ENCODE data around the gene THBD. TPM values are rescaled to one million over a fixed set of nuclear protein-coding genes. Genes with fewer than 3 reads are reported as not detected.

The THBD gene
- total RNA-seq, 1 donor from 2014 or later: 22.7 TPM

GRCh38 chr20:23052904-23053303 is 3.4 kb upstream of the THBD start:
- FAIRE-seq: no peak
- TF ChIP-seq CTCF (IDR thresholded peaks at IDR 0.05; ENCODE audit: insufficient read depth, low read depth, low read length) (no peak), EZH2 (IDR thresholded peaks at IDR 0.05; ENCODE audit: insufficient read depth, low read length) (no peak)
- H3K27me3 Mint-ChIP-seq (ENCODE audit: low read depth, unreplicated experiment): peaks cover 22% of the 10 kb centered on the region

GRCh38 chr20:23050847-23051627 is 1.6 kb upstream of the THBD start:
- Mint-ChIP-seq H3K36me3 (ENCODE audit: low read depth, unreplicated experiment) (no peaks in the 10 kb centered on the region), H3K4me1 (ENCODE audit: low read depth, unreplicated experiment) (peaks cover 2% of the 10 kb centered on the region), H3K4me3 (ENCODE audit: unreplicated experiment) (peak overlapping the region; percentile 91), H3K27ac (ENCODE audit: unreplicated experiment) (peak overlapping the region; percentile 94), H3K9me3 (ENCODE audit: unreplicated experiment) (peaks cover 4% of the 10 kb centered on the region), H3K27me3 (ENCODE audit: low read depth, unreplicated experiment) (peaks cover 32% of the 10 kb centered on the region)
- Histone ChIP-seq H3K9ac (ENCODE audit: low read length) (peak overlapping the region; percentile 84), H4K20me1 (ENCODE audit: insufficient read depth, low read length) (no peaks in the 10 kb centered on the region), H3K4me3 (ENCODE audit: insufficient read depth, low read depth, low read length) (peak overlapping the region; percentile 61), H3K4me1 (ENCODE audit: insufficient read depth, low read length) (peaks cover 24% of the 10 kb centered on the region), H3K79me2 (ENCODE audit: insufficient read depth, low read length) (peaks cover 9% of the 10 kb centered on the region), H3K4me2 (ENCODE audit: low read length) (peak overlapping the region; percentile 98), H3K36me3 (ENCODE audit: insufficient read depth, low read length) (no peaks in the 10 kb centered on the region), H3K9me3 (ENCODE audit: insufficient read depth, low read depth, low read length) (no peaks in the 10 kb centered on the region), H2AFZ (ENCODE audit: low read depth, low read length) (peak overlapping the region; percentile 93), H3K27me3 (ENCODE audit: insufficient read depth, low read length) (peaks cover 16% of the 10 kb centered on the region), H3K27ac (ENCODE audit: low read depth, low read length) (peak overlapping the region; percentile 59)
- no peak for FAIRE-seq
- peak; percentile 48 for DNase-seq (ENCODE audit: low read depth)
- peak; percentile 66 for TF ChIP-seq CTCF (IDR thresholded peaks at IDR 0.05; ENCODE audit: insufficient read depth, low read depth, low read length)
- no peak for TF ChIP-seq EZH2 (IDR thresholded peaks at IDR 0.05; ENCODE audit: insufficient read depth, low read length)

More at GRCh38 chr20:23052904-23053303, 3.4 kb upstream of the THBD start:
- H4K20me1 ChIP-seq (ENCODE audit: insufficient read depth, low read length): no peaks in the 10 kb centered on the region
- peaks cover 7% of the 10 kb centered on the region for H3K27me3 ChIP-seq (ENCODE audit: insufficient read depth, low read length)
- no peak overlapping the region for H2AFZ ChIP-seq (ENCODE audit: low read depth, low read length)
- DNase-seq (ENCODE audit: low read depth): no peak
- H3K4me1 ChIP-seq (ENCODE audit: insufficient read depth, low read length): peaks cover 20% of the 10 kb centered on the region
- H3K36me3 ChIP-seq (ENCODE audit: insufficient read depth, low read length): no peaks in the 10 kb centered on the region
- Mint-ChIP-seq H3K4me3 (ENCODE audit: unreplicated experiment) (no peak overlapping the region), H3K36me3 (ENCODE audit: low read depth, unreplicated experiment) (no peaks in the 10 kb centered on the region), H3K27ac (ENCODE audit: unreplicated experiment) (no peak overlapping the region), H3K9me3 (ENCODE audit: unreplicated experiment) (peaks cover 4% of the 10 kb centered on the region), H3K4me1 (ENCODE audit: low read depth, unreplicated experiment) (peaks cover 2% of the 10 kb centered on the region)
- H3K4me2 ChIP-seq (ENCODE audit: low read length): no peak overlapping the region
- no peak overlapping the region for H3K27ac ChIP-seq (ENCODE audit: low read depth, low read length)
- no peaks in the 10 kb centered on the region for H3K9me3 ChIP-seq (ENCODE audit: insufficient read depth, low read depth, low read length)
- H3K79me2 ChIP-seq (ENCODE audit: insufficient read depth, low read length): peaks cover 4% of the 10 kb centered on the region
- H3K9ac ChIP-seq (ENCODE audit: low read length): no peak overlapping the region
- H3K4me3 ChIP-seq (ENCODE audit: insufficient read depth, low read depth, low read length): no peak overlapping the region
